Hypothalamus (tissue), 51 donors: ENCODE results near the gene ABCA2.
A peak's percentile ranks its signal among the peaks of the same experiment; 100 is the strongest.

ENCODE experiments used
- DNase-seq, 51 donors: peaks; one replicate each; lab custom pipeline; 2025; lab: John Stamatoyannopoulos, UW

The ABCA2 gene

DNA sequence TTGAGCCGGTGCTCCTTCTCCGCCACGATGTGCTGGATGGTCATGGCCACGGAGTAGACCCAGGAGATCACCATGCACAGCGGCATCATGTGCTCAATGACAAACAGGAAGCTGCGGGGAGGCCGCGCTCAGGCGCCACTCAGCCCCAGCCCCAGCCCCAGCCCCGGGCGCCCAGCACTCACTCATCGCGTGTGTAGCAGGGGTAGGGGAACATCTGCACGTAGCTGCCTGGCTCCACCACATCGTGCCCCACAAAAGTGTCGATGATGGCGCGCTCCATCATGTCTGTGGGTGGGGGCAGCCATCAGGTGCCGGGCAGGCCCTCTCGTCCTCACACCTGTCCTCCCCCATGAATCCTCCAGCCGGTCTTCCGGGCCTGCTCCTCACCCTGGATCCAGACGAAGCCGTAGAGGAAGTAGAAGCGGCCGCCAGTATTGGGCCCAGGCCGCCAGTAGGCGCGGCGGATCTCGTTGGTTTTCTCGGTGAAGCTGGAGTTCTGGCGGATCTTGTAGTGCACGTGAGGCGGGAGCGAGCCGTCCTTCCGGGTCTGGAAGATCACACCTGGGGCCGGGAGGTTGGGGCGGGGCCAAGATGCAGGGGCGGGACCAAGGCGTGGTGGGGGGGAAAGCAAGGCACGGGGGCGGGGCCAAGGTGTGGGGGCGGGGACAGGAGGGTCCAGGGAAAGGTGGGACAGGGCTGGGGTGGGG lies 10.1 kb downstream of the ABCA2 start:
- no peak for DNase-seq

DNA sequence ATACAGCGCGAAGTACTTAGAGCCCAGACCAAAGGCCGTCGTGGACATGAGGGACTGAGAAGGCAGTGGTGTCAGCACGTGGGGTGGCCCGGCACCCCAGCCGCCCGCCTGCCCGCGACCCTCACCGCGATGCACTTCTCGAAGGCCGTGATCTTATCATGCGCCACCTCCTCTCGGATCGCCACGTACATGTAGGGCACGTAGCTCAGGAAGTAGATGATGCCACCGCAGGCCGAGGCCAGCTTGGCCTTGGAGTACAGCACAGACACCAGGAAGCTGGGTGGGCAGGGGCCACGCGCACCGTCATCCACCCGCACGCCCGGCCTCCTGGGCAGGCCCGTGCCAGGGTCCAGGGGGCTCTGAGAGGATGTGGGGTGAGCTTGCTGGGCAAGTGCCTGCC lies 11.0 kb downstream of the ABCA2 start:
- no peak for DNase-seq

DNA sequence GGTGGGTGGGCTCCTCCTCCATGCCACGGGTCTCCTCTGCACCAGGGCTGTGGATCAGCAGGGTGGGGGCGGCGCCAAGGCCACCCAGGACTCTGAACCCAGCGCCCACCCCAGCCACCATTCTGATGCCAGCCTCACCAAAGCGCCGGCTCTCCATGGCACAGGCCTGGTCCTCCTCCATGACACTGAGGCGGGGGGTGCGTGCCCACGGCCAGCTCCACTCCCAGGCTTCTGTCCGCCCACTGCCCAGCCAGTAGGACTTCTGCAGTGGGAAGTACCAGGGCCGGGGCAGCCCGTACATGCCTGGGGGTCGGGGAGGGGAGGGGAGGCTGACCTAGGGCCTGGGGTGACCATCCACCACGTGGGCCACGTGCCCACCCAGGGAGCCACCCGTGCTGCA lies 11.6 kb downstream of the ABCA2 start:
- DNase-seq: no peak

DNA sequence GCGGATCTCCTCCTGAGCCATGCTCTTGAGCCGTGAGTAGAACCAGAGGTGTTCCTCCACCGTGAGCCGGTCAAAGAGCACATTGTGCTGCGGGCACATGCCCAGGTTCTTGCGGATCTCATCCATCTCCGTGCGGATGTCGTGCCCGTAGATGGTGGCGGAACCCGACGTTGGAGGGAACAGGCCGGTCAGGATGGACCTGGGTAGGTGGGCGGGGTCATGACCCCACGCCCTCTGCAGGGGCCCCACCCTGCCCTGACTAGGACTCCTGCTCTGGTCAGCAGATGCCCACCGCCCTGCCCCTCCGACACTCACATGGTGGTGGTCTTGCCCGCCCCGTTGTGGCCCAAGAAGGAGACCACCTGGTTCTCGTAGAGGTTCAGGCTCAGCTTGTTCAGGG lies 12.1 kb downstream of the ABCA2 start:
- DNase-seq: no peak

DNA sequence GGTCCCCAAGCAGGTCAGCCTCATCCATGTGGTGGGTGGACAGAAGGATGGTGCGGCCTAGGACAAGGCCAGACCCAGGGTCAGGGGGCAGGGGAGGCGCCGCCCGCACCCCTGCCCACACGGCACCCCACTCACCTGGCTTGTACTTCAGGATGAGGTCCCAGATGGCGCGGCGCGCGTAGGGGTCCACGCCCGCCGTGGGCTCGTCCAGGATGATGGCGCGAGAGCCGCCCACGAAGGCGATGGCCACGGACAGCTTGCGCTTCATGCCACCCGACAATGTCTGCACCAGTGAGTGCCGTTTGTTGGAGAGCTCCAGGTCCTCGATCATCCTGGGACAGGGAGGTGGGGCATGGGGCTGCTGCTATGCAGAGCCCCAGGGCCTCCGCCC lies 12.5 kb downstream of the ABCA2 start:
- no peak for DNase-seq

DNA sequence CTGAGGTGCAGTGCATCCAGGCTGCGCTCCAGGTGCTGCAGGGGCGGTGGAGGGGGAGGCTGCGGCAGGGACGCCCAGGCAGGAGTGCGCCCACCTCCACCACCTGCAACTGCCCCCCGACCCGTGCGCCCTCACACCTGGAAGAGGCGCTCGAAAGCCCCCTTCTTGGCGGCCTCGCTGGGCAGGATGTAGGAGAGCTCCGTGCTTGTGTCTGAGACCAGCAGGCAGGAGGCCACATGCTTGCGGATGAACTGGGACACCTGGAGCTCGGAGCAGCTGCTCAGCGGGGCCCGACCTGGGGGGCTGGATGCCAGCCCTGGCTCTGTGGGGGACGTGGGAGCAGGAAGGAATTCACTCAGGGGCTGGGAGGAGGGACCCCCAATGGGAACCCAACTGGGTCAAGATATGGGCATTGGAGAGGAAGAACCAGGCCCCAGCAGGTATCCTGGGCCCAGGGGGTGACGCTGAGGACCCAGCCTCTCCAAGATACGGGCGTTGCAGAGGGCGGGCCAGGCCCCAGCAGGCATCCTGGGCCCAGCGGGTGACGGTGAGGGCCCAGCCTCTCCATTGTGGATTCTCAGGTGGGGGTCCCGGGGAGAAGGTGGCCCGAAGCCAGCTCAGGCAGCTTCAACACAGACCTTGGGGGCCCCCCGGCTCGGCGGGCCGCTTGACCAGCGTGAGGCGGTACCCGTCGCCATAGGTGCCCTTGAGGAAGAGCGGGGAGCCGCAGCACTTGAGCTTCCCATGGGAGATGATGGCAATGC lies 13.1 kb downstream of the ABCA2 start:
- no peak for DNase-seq

DNA sequence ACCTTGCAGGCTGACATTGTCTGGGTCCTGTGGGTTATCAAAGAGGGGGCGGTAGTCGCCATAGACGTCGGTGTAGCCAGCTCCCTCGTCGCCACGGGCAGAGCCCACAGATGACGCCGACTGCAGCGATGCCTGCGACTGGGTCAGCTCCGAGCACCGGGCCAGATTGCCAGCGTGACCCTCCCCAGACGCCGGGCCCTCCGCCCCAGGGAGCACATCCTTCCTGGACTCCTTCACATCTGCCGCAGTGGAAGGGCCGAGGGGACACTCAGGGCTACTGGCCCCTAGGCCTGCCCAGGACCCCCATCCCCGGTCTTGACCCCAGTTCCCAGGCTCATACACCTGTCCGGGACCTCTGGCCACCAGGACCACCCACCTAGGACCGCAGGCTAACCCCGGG lies 13.9 kb downstream of the ABCA2 start:
- no peak for DNase-seq

DNA sequence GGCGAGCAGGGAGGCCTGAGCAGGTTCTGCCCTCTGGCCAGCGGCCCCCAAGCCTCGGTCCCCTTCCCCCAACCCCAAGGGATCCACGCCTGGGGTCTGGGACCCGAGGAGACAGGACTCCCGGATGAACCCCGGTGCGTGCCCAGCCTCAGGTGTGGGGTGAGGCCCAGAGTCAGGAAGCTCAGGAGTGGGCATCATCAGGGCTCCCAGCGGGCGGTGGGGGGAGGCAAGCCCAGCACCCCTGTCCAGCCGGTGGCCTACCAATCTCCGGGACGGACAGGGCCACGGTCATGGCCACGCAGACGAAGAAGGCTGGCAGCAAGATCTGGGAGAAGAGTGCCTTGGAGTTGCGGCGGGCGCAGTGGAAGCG lies 14.5 kb downstream of the ABCA2 start:
- DNase-seq: no peak

DNA sequence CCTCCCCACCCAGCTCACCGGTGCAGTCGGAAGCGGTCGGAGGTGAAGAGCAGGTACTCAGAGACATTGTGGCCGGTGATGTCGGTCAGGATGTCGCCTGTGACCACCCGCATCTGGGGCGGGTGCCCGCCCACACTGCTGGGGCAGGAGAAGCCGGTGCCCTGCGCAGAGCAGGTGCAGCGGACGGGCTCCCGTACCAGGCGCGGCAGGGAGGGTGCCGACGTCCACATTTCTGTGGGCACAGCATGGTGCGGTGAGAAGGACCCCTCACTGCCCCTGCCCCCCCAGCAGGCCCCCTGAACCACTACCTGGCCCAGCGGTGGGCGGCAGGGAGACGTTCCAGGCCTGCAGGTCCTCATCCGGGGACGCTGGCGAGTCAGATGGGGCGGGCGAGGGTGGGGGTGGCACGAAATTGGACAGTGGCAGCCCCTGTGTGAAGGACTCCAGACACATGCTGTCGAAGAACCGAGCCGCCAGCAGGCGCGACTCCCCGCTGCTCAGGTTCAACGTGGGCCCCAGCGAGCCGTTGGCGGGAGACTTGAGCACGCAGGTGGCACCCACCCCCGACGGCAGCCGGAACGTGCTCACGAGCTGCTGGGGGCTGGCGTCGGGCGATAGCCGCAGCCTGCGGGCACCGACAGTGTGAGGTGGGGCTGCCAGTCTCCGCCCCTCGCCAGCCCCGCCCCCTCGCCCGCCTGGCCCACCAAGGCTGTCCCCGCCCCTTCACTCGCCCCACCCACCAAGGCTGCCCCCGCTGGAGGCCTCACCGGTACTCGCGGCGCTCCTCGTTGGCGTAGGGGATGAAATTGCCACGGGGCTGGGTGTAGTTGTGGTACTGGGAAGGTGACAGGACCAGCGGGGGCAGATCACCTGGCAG lies 15.1 kb downstream of the ABCA2 start:
- DNase-seq: peak in 1 of 51 donors; percentile 20

DNA sequence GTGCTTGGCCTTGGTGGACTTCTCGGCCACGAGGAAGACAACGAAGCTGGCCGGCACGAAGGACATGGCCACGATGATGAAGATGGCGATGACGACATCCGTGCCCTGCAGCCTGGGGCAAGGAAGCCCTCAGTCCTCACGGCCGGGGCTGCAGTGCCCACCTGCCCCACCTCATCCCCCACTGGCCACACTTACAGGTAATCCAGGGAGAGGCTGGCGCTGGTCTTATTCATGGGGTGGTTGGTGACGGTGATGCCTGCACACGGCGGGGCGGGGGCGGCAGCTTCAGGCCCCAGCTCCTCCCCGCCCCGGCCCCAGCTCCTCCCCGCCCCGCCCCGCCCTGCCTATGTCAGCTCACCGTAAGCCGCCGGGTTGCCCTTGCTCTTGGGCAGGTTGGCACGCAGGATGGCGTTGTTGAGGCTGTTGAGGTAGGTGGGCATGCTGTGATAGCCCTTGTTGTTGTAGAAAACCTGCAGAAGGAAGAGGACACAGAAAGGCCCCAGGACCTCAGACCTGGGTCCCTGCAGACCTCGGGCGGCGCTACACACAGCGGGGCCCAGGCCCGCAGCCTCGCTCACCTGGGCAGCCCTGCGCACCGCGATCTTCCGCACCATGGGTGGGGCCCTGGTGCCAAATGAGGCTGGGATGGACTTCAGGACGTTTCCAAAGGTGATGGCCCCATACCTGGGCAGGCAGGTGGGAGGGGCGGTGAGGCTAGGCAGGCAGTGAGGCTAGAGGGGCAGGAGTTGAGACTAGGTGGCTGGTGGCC lies 15.9 kb downstream of the ABCA2 start:
- no peak for DNase-seq

DNA sequence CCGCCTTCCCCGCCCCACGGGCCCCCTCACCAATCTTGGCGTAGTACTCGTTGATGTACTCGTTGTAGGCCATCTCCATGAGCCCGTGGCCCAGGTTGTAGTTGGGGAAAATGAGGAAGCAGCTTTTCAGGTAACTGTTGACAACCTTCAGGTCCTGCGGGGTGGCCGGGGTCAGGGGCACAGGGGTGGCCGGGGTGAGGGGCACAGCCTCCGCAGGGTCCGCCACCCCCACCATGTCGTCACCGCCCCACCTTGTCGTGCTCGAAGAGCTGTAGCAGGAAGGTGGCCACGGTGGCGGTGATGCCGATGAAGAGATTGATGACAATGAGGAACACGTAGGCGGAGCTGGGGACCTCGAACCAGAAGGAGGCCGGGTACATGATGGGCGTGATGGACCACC lies 16.9 kb downstream of the ABCA2 start:
- DNase-seq: no peak

DNA sequence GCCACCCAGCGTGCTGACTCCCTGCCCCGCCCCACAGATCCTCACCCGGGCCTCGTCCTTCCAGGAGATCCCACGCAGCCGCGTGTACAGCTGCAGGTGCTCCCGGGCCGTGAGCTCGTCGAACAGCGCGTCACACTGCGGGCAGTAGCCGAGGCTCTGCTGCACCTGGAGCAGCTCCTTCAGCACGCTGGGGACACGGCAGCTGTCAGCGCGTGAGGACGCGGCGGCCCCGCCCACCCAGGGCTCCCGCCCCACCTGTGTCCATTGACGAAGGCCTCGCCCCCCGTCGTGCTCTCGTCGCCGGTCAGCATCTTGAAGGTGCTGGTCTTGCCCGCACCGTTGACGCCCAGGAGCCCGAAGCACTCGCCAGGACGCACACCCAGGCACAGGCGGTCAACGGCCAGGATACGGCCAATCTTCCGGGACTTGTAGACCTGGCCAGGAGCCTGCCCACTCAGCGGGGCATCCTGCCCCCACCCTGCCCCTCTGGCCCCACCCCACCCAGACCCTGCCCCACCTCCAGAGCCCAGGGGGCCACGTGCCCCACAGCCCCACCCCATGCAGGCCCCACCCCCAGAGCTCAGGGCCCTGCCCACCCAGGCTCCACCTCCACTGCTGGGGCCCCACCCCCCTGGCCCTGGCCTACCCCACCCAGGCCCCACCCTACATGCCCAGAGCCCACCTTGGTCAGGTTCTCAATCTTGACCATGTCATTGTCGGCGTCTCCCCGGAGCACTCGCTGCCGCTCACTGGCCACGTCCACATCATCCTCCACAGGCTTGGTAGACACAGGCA lies 17.9 kb downstream of the ABCA2 start:
- DNase-seq: no peak

DNA sequence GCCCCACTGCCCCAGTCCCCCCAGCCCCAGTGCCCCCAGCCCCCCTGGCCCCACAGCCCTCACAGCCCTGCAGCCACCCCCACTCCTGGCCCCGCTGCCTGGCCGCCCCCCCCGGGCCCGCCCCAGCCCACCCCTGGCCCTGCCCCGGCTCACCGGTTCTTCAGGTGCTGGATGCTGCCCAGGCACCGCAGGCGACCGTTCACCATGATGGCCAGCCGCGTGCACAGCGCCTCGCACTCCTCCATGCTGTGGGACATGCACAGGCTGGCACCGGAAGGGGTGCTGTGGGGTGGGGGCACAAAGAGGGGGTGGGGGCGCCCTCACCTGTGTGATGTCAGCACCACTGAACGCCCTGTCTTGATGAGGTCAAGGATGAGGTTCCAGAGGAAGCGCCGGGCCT lies 18.8 kb downstream of the ABCA2 start:
- DNase-seq: no peak

DNA sequence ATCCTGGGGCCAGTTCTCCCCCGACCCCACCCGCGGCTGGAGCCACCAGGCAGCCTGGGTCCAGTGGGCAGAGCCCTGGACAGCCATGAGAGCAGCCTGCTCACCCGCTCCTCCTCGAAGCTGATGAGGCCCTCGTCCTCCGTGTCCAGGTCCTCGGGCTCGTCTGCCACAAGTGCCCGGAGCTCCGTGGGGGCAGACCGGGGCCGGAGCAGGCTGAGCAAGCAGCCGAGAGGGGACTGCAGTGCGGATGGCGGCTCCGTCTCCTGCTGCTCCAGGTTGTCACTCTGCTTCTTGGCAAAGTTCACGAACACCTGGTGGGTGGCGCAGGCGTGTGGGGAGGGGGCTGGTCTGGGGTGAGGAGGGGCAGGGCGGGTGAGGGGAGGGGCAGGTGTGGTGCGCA lies 19.7 kb downstream of the ABCA2 start:
- DNase-seq: no peak

DNA sequence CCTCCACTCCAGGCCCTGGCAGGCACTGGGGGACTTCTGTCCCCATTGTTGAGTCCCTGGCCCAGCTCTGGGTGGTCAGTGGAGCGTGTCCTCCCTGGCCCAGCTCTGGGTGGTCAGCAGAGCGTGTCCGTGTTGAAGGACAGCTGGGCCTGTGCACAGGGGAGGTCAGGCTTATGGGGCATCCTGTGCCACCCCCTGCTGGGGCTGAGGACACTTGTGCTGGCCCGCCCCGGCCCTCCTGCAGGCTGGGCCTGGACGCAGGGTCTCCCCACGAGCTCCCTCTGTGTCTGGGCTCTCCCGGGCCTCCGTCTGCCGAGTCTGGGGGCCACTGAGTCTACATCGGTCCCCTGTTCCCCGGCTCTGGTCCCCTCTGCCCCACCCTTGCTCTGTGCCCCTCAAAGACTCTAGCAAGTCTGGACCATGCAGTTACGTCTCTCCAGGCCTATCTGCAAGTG lies 20.2 kb downstream of the ABCA2 start:
- no peak for DNase-seq

DNA sequence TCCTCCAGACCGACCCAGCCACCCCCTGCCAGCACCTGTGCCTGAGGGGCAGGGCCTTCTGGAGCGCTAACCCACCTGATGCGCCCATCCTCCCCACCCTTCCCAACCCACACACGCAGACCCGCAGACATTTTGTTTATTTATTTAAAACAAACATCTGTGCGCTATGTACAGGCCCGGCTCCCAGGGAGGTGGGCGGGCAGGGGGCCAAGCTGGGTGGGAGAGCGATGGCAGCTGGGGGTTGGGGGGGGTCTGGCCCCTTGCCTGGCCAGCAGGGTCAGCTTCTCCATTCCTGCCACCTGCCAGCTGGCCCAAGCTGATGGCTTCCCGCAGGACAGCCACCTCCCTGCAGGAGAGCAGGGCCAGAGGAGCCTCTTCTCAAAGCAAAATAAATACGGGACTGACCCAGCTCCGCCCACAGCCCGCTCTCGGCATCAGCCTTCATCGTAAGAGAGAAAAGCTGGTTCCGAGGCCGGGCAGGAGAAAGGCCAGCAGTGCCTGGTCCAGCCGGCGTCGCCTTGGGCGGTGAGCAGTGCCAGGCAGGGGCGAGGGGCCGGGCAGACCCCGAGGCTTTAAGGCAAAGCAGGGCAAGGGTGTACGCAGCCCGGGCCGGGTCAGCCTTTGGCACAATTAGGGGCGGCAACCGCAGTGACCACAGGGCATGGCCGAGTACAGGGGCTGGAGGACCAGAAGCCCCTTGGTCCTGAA lies 20.8 kb downstream of the ABCA2 start:
- no peak for DNase-seq

DNA sequence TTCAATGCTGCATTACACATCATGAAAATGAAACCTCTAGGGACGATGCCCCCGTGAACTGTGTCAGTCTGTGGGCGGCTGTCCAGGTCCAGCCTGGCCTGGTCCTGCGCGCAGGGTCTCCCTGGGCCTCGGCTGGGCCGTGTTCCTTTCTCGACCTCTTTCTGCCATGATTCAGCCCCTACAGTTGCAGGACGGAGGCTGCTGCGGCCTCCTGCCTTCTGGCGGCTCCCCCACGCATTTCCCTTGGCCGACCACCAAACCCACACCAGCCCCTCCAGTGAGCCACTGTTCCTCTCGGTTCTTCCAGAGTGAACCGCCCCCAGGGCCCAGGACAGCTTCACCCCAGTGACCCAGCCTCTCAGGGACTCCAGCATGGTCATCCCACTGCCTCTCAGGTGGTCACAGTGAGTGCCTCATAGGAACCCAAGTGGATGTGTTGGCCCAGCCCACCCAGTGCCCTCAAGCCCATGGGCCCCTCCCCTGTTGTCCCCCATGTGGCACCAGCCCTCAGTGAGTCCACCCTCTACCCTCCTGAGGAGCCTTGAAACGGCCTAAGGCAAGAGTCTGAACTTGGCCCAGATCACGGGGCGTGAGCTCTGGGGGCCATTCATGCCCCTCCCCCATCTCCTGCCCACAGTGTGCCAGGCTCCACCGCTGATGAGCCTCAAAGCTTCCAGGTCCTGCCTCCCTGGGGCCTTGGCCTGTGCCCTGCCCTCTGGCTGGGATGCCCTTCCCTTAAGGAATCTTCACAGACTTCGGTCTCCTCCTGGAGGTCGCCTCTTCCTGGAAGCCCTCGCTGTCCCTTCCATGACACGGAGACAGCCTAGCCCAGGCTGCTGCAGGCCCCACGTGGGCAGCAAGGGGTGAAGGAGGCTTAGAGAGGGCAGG lies 21.7 kb downstream of the ABCA2 start:
- peak in 2 of 51 donors; percentile 35 to 39 for DNase-seq

DNA sequence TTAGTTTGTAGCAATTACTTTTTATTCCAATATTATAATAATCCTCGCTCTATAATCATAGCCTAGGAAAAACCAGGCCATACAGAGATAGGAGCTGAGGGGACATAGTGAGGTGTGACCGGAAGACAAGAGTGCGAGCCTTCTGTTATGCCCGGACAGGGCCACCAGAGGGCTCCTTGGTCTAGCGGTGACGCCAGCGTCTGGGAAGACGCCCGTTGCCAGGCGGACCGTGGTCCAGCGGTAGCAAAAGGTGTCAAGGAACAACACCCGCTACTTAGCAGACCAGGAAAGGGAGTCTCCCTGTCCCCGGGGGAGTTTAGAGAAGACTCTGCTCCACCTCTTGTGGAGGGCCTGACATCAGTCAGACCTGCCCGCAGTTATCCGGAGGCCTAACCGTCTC lies 23.8 kb downstream of the ABCA2 start:
- DNase-seq: peak in 9 of 51 donors; percentile 21 to 65 (median 37)
